Stimulated activated CD4-positive, alpha-beta T cell treated with anti-CD3 and anti-CD28 coated beads, Interleukin-12 subunit alpha, Interleukin-12 subunit beta, amount 100 ng/mL, for 48 hours (primary cell): ENCODE data around the gene RNF44.
"Not testable (repeated sequence)": the region's sequence is repeated elsewhere in the genome, so short reads cannot be mapped to it uniquely, and the experiment has no call there.

Experiments used
- DNase-seq, 3 donors: peaks; one replicate each; pipeline ENCODE4 v3.0.0-alpha.2; 2020; ENCODE audit warnings: low read depth in 2 of 3, low spot score in 1 of 3

The RNF44 gene

DNA sequence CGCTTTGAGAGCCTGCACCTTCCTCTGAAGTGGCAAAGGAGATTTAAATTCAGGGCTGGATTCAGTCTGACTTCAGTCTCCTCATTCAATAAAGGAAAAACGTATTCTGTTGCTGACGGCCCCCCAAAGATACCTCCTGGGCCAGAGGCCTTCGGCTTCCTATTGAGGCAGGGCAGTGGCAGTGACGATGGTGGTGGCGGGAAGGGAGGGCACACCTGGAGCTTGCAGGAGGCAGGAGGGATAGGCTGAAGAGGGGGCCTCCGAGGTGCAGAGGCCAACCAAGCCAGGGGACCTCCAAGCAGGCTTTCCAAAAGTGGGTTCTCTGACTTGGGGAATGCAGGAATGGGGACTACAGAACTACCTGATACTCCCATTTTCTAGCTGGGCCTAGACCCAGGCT is 15.9 kb downstream of the RNF44 start:
- no peak for DNase-seq

DNA sequence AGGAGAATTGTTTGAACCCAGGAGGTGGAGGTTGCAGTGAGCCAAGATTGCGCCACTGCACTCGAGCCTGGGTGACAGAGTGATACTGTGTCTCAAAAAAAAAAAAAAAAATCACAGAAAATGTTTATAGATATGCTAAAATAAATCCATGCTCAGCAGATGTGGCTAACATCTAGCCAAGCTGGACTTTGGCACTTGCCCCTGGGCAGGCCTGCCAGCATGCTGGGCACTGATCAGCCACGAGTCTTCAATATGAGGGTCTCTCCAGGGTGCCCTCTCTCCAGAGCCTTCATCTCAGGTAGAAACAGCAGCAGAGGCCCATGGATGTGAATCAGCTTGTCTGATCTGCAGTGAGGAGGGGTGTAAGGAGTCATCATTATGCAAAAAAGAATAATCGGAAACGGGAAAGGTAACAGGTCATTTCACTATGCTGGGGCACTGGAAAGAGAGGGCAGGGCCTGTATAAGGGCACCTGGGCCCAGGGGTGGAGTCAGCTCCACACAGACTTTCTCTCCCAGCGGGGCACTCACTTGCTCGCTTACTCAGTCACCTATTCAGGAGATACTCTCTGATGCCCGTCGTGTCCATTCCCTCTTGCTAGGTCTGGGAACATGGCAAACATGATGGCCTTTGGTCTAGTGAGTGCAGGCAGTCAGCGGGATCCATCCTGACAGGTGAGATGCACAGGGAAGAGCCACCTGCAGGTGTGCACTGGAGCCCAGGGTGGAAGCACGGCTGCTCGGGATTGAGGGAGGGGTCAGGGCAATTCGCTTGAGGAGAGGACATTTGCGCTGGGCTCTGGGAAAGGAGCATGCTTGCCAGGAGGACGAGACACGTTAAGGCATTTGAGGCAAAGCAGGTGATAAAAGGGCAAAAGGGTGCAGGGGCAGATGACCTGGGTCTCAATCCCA is 17.1 kb downstream of the RNF44 start:
- no peak for DNase-seq

GRCh38 chr5:176517053-176517661 is 20.0 kb downstream of the RNF44 start:
- DNase-seq = no peak

- DNase-seq = no peak
Observed at GRCh38 chr5:176515396-176515795, 21.8 kb downstream of the RNF44 start.

DNA sequence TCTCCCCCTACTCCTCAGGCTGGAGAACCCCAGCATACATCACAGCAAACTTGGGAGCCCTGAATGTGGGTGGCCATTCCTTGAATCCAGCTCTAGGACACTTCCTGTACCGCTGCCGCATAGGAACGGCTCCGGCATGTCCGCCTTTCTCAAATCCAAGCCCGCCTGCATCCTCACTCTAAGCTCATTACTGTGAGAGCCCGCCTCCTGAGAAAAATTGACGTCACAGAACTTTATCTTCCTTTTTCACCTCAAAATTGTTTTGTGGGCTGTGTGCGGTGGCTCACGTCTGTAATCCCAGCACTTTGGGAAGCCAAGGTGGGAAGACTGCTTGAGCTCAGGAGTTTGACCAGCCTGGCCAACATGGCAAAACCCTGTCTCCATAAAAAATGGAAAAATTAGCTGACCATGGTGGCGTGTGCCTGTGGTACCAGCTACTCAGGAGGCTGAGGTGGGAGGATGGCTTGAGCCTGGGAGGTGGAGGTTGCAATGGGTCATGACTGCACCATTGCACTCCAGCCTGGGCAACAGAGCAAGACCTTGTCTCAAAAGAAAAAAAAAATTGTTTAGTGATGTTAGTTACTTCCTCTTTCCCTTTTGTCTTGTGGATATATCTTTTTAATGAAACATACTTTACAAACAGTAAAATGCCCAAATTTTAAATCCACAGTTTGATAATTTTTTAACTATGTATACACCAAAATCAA is 22.8 kb downstream of the RNF44 start:
- DNase-seq = no peak

GRCh38 chr5:176513788-176514187 is 23.4 kb downstream of the RNF44 start:
- DNase-seq = no peak

DNA sequence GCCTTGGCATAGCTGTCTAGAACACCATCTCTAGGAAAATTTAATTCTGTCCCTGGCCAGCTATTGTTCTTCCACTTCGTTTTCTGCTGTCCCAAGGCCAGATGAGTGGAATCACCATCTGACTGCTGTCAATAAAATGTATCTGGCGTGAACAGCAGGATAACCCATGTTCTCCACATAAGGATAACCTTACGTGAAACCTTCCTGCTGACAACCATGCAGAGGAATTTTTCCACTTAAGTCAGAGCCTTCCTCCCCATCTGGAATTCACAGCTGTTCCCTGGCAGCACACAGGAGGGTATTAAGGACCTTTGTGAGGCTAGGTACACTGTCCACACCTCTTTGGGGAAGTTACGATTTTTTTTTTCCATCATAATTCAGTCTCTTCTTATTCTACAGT is 28.6 kb downstream of the RNF44 start:
- no peak for DNase-seq

DNA sequence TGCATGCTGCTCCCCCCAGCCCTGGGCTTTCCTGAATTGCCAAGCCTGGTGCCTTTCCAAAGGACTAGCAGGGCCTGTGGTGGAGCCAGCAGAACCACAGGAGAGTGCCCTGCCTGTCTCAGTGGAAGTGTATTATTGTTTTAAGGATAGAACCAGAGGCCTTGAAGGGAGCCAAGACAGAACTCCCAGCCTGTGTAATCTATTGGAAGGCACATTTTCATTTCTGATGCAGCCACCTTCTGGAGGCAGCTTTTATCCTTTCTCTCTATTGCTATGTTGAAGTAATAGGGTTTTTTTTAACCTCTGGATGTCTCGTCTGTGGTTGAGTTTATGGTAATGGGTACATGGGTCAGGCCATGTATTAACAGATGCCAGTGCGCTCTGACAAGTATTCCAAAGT is 29.3 kb downstream of the RNF44 start:
- DNase-seq = no peak

DNA sequence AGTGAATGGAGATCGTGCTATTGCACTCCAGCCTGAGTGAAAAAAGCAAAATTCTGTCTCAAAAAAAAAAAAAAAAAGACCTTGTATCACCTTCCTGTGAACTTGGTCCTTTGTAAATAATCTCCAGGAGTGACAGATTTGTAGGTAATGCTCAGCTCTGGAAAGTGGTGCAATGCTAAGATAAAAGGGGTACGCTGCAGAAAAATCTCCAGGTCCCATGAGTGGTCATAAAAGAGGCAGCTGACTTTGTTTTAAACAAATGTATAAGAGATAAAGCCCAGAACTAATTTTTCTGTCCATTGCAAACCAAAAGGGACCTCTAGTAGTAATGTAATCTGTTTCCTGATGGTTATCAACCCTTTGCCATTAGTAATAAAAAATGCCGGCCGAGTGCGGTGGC is 33.7 kb downstream of the RNF44 start:
- DNase-seq = no peak

GRCh38 chr5:176501333-176501732 is 35.9 kb downstream of the RNF44 start:
- DNase-seq = no peak

DNA sequence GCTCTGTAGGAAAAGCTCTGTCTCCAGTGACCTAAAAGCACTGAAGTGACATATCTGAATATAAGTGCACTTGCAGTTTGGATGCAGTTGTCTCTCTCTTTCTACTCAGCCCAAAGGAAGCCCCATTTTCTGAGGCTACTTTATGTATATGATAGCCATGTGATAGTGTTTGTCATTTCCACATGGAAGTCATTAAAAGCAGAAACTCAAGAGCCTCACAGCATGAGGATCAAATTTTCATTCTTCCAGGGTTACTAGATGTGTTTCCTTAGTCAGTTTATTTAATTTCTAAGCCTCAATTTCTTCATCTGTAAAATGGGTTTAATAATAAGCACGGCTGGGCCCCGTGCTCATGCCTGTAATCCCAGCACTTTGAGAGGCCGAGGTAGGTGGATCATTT is 36.7 kb downstream of the RNF44 start:
- no peak for DNase-seq

DNA sequence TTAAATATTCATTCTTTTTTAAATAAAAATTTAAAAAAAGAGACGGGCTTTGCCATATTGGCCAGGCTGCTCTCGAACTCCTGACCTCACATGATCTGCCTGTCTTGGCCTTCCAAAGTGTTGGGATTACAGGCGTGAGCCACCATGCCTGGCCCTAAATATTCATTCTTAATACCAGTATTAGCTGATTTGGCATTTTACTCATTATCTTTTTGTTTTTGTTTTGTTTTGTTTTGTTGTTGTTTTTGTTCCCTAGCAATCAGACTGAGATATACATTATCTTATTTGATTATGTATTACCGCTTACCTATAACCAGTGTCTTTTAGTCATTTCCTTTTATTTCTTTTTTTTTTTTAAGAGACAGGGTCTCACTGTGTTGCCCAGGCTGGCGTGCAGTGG is 37.9 kb downstream of the RNF44 start:
- no peak for DNase-seq

DNA sequence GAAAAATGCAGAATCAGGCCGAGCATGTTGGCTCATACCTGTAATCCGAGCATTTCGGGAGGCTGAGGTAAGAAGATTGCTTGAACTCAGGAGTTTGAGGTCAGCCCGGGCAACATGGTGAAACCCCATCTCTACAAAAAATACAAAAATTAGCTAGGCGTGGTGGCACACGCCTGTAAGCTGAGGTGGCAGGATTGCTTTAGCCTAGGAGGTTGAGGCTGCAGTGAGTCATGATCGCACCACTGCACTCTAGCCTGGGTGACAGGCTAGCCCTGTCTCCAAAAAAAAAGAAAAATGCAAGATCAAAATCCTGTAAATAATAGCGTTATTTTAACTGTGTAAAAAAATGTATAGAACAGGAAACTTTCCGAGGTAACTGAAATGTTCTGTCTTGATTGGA is 39.4 kb downstream of the RNF44 start:
- no peak for DNase-seq

DNA sequence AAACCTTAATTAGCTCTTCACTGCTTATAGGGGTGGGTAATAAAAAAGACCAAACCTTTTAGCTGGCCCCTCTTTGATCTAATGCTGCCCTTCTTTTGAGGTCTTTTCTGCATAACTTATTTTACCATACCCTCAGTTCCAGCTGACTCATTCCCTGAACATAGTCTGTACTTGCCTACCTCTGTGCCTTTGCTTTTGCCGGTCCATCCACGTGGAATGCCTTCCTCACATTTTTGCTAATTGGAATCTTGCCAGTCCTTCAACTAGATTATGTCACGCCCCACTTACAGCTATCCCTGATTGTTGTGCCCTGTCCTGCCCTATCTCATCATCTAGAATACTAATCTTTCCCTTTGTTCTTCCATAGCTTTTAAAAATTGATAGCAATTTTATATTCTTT is 44.8 kb downstream of the RNF44 start:
- DNase-seq = no peak

GRCh38 chr5:176491901-176492300 is 45.3 kb downstream of the RNF44 start:
- DNase-seq = no peak

GRCh38 chr5:176491101-176491502 is 46.1 kb downstream of the RNF44 start:
- DNase-seq = no peak

GRCh38 chr5:176490301-176490700 is 46.9 kb downstream of the RNF44 start:
- no peak for DNase-seq

- DNase-seq = no peak
Observed at GRCh38 chr5:176489077-176489476, 48.1 kb downstream of the RNF44 start.

DNA sequence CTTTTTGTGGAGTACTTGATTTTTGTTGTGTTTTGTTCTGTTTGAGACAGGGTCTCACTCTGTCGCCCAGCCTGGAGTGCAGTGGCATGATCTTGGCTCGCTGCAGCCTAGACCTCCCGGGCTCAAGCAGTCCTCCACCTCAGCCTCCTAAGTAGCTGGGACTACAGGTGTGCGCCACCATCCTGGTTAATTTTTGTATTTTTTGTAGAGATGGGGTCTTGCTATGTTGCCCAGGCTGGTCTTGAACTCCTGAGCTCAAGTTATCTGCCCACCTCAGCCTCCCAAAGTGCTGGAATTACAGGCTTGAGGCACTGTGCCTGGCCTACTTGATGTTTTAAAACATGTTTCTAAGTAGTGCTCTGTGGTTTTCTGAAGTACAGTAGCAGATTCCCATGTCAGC is 50.0 kb downstream of the RNF44 start:
- DNase-seq = not testable (repeated sequence)

GRCh38 chr5:176486189-176486757 is 50.9 kb downstream of the RNF44 start:
- no peak for DNase-seq

DNA sequence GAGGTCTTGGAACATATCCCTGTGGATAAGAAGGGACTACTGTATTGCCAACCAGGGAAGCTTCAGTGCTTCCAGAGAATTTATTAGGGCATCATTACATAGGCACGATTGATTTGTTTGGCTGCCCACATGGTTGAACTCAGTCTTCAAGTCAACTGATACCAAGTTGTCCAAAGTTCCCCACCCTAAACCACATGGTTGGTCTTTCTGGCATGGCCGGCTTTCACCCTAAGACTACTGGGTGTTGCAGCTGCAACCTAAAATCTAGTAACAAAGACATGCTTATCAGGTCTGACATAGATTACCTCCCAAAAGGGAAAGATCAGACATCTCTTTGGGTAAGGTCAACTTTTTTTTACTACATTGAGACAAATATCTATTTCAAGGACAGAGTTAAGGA is 52.0 kb downstream of the RNF44 start:
- DNase-seq = no peak

DNA sequence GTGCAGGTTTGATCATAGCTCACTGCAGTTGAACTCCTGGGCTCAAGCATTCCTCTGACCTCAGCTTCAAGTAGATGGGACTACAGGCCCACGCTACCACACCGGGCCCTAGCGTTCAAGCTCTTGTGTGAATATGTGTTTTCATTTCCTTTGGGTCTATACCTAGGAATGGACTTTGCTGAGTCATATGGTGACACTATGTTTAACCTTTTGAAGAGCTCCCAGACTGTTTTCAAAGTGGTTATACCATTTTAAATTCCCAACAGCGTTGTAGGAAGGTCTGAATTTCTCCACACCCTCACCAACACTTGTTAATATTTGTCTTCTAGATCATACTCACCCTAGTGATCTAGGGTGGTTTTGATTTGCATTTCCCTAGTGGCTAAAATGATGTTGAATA is 55.5 kb downstream of the RNF44 start:
- DNase-seq = no peak
